Measurements from ENCODE around the gene NINJ2.

Gene NINJ2

DNA sequence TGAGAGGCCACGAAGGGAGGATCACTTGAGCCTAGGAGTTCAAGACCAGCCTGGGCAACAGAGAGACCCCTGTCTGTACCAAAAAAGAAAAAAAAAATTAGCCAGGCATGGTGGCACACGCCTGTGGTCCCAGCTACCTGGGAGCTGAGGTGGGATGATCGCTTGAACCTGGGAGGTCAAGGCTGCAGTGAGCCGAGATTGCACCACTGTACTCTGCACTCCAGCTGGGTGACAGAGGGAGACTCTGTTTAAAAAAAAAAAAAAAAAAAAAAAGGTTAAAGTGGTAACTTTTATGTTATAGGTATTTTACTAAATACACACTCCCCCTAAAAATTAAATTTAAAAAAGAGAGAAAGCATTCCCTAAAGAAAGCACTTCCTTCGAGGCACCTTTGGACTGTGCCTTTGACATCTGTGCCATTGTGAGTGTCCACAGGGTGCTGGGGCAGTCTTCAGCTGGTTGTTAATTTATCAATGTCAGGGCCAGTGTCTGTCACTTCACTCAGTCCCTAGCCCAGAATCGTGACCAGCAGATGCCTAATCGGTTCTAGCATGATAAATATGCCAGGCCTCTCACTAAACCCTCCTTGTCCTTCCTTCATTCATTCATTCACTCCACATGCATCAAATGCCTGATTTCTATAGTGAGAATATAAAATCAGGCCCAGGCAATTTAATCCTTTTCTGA, 140.4 kb downstream of the NINJ2 start:
- no peak for DNase-seq

DNA sequence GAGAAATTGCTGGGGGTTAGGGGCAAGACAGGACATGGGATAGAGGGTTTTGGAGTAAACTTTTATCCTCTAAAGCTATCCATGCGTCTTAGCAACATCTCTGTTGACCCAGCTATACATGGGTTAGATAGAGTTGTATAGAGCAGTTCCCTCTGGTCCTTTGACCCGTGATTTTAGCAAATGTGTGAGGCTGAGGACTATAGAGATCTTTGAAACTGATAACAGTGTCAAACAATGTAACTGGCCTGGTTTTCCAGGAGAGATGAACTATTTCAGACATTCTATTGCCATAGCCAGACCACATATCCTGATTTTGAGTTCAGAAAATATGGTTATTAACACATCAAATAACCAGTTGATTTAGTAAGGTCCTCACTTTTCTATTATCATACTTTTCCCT, 143.1 kb downstream of the NINJ2 start:
- no peak for DNase-seq

DNA sequence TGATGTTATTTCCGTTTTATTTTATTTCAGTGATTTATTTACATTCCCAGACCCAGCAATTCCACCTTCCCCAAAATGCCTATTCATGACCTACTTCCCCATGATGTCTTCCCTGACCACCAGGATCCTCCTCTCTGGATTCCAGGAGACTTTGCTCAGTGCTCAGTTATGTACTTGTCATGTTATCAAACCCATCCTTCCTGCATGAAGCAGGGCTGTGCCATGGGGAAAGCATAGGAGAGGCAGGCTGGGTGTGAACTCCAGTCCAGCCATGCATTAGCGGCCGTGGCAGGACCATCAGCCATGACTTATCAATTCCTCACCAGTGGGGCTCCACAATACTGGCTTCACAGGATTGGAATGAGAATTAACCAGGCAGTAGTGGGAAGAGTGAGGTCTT, 145.7 kb downstream of the NINJ2 start:
- no peak for DNase-seq

Measured in CD4-positive, alpha-beta T cell treated with Interleukin-15 for 1 hour (primary cell).